Measurements from ENCODE around the gene LTB. TPM values are rescaled to one million over a fixed set of nuclear protein-coding genes. Genes with fewer than 3 reads are reported as not detected.
A peak's percentile ranks its signal among the peaks of the same experiment; 100 is the strongest.

LTB gene
- total and polyA plus RNA-seq, 2 experiments from 2014 or later = 0.61 TPM; not detected in 1

DNA sequence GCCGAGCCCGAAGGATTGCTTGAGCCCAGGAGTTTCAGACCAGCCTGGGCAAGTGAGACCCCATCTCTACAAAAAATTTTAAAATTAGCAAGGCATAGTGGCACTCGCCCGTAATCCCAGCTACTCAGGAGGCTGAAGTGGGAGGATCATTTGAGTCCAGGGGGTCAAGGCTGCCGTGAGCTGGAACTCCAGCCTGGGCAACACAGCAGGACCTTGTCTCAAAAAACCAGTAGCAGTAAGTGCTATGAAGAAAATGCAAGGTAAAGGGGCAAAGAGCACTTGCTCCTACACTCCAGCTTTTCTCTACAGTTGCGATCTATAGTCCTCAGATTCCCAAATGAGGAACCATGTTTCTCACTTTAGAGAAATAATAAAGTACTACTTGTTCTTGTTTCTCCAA, 38.6 kb downstream of the LTB start:
- Histone ChIP-seq H3K4me1 (ENCODE audit: low read depth) (peaks cover 25% of the 10 kb centered on the region), H3K27me3 (no peaks in the 10 kb centered on the region), H3K36me3 (peaks cover 17% of the 10 kb centered on the region), H3K27ac (no peak overlapping the region), H3K4me3 (no peak overlapping the region), H3K9me3 (ENCODE audit: low read depth) (no peaks in the 10 kb centered on the region)
- no peak for DNase-seq (ENCODE audit: low read depth in 1 of 2, low spot score in 1 of 2)
- TF ChIP-seq, protein P1, sequence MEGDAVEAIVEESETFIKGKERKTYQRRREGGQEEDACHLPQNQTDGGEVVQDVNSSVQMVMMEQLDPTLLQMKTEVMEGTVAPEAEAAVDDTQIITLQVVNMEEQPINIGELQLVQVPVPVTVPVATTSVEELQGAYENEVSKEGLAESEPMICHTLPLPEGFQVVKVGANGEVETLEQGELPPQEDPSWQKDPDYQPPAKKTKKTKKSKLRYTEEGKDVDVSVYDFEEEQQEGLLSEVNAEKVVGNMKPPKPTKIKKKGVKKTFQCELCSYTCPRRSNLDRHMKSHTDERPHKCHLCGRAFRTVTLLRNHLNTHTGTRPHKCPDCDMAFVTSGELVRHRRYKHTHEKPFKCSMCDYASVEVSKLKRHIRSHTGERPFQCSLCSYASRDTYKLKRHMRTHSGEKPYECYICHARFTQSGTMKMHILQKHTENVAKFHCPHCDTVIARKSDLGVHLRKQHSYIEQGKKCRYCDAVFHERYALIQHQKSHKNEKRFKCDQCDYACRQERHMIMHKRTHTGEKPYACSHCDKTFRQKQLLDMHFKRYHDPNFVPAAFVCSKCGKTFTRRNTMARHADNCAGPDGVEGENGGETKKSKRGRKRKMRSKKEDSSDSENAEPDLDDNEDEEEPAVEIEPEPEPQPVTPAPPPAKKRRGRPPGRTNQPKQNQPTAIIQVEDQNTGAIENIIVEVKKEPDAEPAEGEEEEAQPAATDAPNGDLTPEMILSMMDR (IDR thresholded peaks at IDR 0.05; ENCODE audit: low read depth, low read length) = no peak

DNA sequence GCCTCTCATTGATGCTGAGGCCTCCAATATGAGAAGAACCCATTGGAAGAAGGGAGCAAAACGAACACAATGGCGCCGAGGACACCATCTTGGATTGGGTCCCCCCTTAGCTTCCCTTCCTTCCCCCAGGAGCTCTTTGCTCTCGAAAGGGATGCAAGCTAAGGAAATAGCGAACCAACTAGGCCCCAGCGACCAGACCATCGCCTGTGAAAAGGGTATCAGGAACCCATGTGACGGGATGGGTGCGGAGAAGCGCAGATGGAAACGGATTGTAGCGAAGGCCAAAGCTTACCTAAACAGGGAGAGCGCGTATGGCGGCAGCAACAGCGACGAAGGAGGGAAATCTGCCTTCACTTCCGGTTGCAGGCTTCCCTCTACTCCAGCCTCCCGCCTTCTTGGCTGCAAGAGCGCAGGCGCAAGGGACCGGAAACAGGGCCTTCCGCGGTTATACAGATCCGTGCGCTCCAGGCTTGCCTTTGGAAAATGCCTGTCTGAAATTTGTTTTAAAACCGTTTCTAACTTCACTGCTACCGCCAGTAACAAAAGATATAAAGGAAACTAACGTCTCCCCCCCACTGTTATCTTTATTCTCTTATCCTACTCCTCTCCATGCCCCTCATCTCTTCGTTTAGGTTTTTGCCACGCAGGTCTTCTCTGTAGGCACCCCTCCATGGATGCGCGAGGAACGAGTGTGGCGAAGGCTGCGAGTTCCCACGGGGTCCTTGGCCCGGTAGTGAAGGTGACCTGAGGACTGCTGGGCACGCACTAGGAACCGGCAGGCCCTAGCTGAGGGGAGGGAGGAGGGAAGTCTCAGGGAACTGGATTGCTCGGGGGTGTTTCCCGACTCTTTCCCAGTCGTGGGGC, 40.3 kb downstream of the LTB start, which contains the start of gene DDX39B:
TSS of gene DDX39B (minus strand) at position 346 of the 864 bp plus-strand sequence. CDS start 1,471 bp downstream, outside the sequence.
- no peaks in the 10 kb centered on the region for H3K27me3 ChIP-seq
- H3K4me1 ChIP-seq (ENCODE audit: low read depth) = peaks cover 19% of the 10 kb centered on the region
- TF ChIP-seq, protein P1 (IDR thresholded peaks at IDR 0.05; ENCODE audit: low read depth, low read length) = no peak
- peaks cover 30% of the 10 kb centered on the region for H3K36me3 ChIP-seq
- H3K27ac ChIP-seq = peak within 1 kb of the TSS; percentile 98
- peak within 1 kb of the TSS; percentile 88 for H3K4me3 ChIP-seq
- no peaks in the 10 kb centered on the region for H3K9me3 ChIP-seq (ENCODE audit: low read depth)
- peak; percentile 97 to 98 for DNase-seq (ENCODE audit: low read depth in 1 of 2, low spot score in 1 of 2)

DNA sequence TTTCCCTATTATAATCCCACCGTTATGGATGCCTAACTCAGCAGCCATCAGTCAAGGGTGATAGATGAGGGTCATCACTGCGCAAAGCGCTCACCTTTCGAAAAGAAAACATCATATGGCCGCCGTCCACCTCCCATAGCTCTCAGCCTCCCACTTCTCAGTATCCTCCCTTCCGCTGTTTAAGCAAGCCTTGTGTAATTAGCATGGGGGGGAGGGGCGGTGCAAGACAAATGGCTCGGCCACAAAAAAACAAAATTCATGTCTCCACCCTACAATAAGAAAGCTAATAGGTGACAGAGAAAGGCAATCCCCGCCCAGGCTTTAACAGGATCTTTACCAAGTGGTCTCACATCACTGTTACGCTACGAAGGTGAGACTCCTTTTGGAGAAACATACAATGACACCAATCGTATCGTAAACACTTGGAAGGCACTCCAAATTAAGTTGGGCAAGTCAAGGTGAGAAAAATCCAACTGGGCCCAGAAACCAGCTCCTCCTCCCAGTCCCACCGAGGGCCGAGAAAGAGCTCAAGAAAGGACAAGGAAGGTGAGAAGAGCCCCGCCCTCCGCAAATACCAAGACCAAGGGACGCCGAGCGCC, 41.1 kb downstream of the LTB start:
- TF ChIP-seq, protein P1 (IDR thresholded peaks at IDR 0.05; ENCODE audit: low read depth, low read length) = no peak
- Histone ChIP-seq H3K36me3 (peaks cover 38% of the 10 kb centered on the region), H3K4me3 (peak overlapping the region; percentile 88), H3K9me3 (ENCODE audit: low read depth) (no peaks in the 10 kb centered on the region), H3K4me1 (ENCODE audit: low read depth) (peaks cover 19% of the 10 kb centered on the region), H3K27me3 (no peaks in the 10 kb centered on the region), H3K27ac (peak overlapping the region; percentile 98)
- peak; percentile 42 to 76 for DNase-seq (ENCODE audit: low read depth in 1 of 2, low spot score in 1 of 2)

DNA sequence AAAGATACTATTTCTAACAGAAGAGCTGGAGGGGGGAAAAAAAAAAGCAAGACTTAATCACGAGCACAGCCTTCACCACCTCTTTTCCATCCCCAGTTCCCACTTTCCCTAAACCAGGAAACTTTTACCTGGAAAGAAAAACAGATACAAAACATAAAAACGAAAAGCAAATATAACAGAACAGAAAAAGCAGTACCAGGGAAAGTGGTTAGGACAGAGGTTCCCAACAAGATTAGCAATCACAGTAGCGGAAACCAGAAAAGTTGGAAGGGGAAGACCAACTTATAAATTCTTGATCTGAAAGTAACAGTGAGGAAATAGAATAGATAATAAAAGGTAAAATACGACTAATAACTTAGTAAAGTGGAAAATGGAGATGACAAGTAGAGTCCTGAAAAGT, 41.6 kb downstream of the LTB start:
- H3K4me1 ChIP-seq (ENCODE audit: low read depth) = peaks cover 19% of the 10 kb centered on the region
- TF ChIP-seq, protein P1 (IDR thresholded peaks at IDR 0.05; ENCODE audit: low read depth, low read length) = no peak
- peaks cover 43% of the 10 kb centered on the region for H3K36me3 ChIP-seq
- peak overlapping the region; percentile 88 for H3K4me3 ChIP-seq
- H3K9me3 ChIP-seq (ENCODE audit: low read depth) = no peaks in the 10 kb centered on the region
- no peaks in the 10 kb centered on the region for H3K27me3 ChIP-seq
- H3K27ac ChIP-seq = peak overlapping the region; percentile 98
- no peak for DNase-seq (ENCODE audit: low read depth in 1 of 2, low spot score in 1 of 2)

DNA sequence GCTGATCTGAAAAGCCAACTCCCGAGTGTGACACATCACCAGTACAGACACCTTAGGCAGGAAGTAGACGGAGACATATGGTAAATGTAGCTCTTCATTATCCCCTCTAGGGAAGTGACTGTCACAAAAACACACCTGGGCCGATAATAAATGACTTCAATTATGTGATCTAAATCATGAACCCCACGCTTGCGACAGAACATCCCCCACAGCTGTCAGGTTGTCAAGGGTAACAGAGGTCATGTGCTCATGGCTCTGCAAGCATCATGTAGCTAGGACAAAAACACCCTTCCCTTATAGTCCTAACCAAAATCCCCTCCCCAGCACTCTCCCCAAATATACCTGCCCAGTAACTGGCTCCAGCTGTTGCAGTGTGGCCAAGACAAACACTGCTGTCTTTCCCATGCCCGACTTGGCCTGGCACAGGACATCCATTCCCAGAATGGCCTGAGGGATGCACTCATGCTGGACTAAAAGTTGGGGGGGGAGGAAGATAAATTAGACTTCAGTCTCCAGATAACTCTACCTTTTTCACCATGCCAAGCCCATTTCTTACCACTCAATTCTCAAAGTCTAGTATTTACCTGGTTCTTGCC, 43.3 kb downstream of the LTB start:
- no peak for DNase-seq (ENCODE audit: low read depth in 1 of 2, low spot score in 1 of 2)
- TF ChIP-seq, protein P1 (IDR thresholded peaks at IDR 0.05; ENCODE audit: low read depth, low read length) = no peak
- Histone ChIP-seq H3K9me3 (ENCODE audit: low read depth) (no peaks in the 10 kb centered on the region), H3K4me1 (ENCODE audit: low read depth) (peaks cover 19% of the 10 kb centered on the region), H3K27me3 (no peaks in the 10 kb centered on the region), H3K36me3 (peaks cover 60% of the 10 kb centered on the region), H3K27ac (no peak overlapping the region), H3K4me3 (no peak overlapping the region)
